Measurements from ENCODE around the gene PACRG. TPM values are rescaled to one million over a fixed set of nuclear protein-coding genes. Genes with fewer than 3 reads are reported as not detected.

Gene PACRG
- total and polyA plus RNA-seq, 12 donors = 2.1 to 34.6 (median 10.0) TPM

DNA sequence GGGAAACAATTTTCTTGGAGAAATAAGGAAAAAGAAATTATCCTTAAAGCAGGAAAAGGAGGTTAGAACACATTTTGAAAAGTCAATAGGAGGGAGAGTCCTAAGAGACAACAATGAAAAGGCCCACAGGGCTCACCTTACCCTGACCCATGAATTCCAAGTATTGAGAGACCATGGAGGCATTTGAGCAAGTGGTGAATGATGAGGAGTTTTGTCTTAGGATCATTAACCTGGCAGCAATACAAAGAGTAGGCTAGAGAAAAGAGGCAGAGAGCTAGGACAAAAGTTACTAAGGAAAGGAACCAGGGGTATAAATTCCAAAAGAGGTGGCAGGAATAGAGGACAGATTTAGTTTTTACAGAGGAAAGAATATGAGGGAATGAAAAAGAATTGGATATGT is 44.7 kb downstream of the PACRG start:
- intact Hi-C loops (cut with DNase I) = no loop called here

DNA sequence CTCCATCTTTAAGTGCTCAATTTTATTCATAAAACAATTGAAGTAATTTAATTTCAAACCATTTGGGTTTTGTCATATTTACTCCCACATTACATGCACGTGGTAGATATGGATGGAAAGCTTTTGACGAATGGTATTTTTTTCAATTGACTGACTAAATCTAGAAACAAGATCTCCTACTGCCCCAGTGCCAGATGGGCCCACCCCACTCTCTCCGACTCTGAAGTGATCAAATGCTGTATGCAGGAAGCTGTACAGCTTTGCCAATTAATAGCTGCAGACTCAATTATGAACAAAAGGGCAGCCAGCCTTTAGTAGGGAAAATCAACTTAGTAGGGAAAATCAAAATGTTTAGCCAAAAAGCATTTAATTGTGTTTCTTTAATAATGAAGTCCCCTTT is 46.2 kb downstream of the PACRG start:
- Histone ChIP-seq H3K4me3 (no peak overlapping the region), H3K27ac (no peak overlapping the region), H3K27me3 (no peaks in the 10 kb centered on the region), H3K9me3 (peaks cover 0 to 2% (median 0%) of the 10 kb centered on the region in 11 donors), H3K4me1 (no peaks in the 10 kb centered on the region), H3K36me3 (no peaks in the 10 kb centered on the region)
- WGBS, 2 donors = 75 to 80% methylated on average over 3 of the region's 3 CpGs
- TF ChIP-seq, protein P1, sequence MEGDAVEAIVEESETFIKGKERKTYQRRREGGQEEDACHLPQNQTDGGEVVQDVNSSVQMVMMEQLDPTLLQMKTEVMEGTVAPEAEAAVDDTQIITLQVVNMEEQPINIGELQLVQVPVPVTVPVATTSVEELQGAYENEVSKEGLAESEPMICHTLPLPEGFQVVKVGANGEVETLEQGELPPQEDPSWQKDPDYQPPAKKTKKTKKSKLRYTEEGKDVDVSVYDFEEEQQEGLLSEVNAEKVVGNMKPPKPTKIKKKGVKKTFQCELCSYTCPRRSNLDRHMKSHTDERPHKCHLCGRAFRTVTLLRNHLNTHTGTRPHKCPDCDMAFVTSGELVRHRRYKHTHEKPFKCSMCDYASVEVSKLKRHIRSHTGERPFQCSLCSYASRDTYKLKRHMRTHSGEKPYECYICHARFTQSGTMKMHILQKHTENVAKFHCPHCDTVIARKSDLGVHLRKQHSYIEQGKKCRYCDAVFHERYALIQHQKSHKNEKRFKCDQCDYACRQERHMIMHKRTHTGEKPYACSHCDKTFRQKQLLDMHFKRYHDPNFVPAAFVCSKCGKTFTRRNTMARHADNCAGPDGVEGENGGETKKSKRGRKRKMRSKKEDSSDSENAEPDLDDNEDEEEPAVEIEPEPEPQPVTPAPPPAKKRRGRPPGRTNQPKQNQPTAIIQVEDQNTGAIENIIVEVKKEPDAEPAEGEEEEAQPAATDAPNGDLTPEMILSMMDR (IDR thresholded peaks at IDR 0.05) = no peak
- DNase-seq (no peak), ATAC-seq (no peak)
- intact Hi-C loops (cut with DNase I) = no loop called here

More for the DNA sequence above, 44.7 kb downstream of the PACRG start:
- H3K27ac ChIP-seq = no peak overlapping the region
- no peaks in the 10 kb centered on the region for H3K27me3 ChIP-seq
- H3K4me1 ChIP-seq = no peaks in the 10 kb centered on the region
- no peak for DNase-seq
- no peaks in the 10 kb centered on the region for H3K36me3 ChIP-seq
- ATAC-seq = no peak
- peaks cover 0 to 10% (median 0%) of the 10 kb centered on the region in 11 donors for H3K9me3 ChIP-seq
- no peak overlapping the region for H3K4me3 ChIP-seq
- TF ChIP-seq, protein P1 (IDR thresholded peaks at IDR 0.05) = no peak

DNA sequence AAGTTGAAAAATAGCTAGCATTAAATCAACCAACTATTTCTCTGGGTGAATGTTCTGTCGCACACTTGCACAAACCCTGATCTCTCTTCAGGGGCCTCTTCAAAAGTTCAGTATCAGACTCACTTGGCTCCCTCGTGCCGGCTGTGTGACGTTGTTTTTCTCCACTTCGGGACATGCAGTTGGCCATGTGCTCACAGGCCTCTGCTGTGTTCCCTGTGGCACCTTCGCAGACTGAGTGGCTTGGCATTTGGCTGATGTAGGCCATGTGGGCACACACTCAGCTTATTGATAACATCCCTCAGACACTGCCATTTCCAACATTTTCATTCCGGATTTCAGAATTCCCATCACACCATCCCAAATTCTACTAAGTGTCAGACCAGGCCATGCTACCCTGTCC is 49.3 kb downstream of the PACRG start:
- ATAC-seq (peak in 3 of 8 donors; percentile 64 to 79 (median 66)), DNase-seq (no peak)
- Histone ChIP-seq H3K27ac (no peak overlapping the region), H3K27me3 (no peaks in the 10 kb centered on the region), H3K36me3 (no peaks in the 10 kb centered on the region), H3K4me3 (no peak overlapping the region), H3K4me1 (no peaks in the 10 kb centered on the region), H3K9me3 (peaks cover 0 to 27% (median 10%) of the 10 kb centered on the region in 11 donors)
- TF ChIP-seq, protein P1 (IDR thresholded peaks at IDR 0.05) = no peak
- intact Hi-C loops (cut with DNase I) = no loop called here
- WGBS, 2 donors = 61 to 66% methylated on average over 7 of the region's 7 CpGs

DNA sequence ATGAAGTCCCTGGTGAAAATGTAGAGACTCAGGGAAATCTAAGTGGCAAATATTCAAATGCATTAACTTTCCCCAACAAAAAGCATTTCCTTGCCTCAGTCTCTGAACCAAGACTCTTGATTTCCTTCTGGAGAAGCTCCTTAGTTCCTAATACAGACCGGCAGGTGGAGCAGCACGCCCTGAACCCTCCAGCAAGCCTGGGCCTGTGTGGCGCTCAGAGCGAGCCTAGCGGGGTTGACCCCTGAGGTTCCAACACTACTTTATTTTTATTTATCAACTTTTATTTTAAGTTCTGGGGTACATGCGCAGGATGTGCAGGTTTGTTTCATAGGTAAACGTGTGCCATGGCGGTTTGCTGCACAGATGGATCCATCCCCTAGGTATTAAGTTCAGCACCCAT is 50.8 kb downstream of the PACRG start:
- ATAC-seq = no peak
- DNase-seq = no peak
- Histone ChIP-seq H3K27ac (no peak overlapping the region), H3K4me3 (no peak overlapping the region), H3K4me1 (no peaks in the 10 kb centered on the region), H3K9me3 (peaks cover 0 to 35% (median 15%) of the 10 kb centered on the region in 11 donors), H3K27me3 (no peaks in the 10 kb centered on the region), H3K36me3 (no peaks in the 10 kb centered on the region)
- intact Hi-C loops (cut with DNase I) = no loop called here
- TF ChIP-seq, protein P1 (IDR thresholded peaks at IDR 0.05) = no peak
- 96 to 98% methylated on average over 8 of the region's 8 CpGs for WGBS, 2 donors

Measured in heart right ventricle (tissue), 16 donors.